Neuronal stem cell (in vitro differentiated cells): ENCODE data around the gene TMEM45B.
"Not testable (repeated sequence)": the region's sequence is repeated elsewhere in the genome, so short reads cannot be mapped to it uniquely, and the experiment has no call there.

Experiments
- DNase-seq: peaks from one replicate; pipeline ENCODE4 v3.0.0-alpha.2; 2013; ENCODE audit warnings: low spot score
- H2AFZ ChIP-seq: one replicate; pipeline ENCODE4 v1.6.1; 2013; ENCODE audit warnings: mild to moderate bottlenecking, low read length, inconsistent platforms
- H2AK5ac ChIP-seq: 2 replicates; pipeline ENCODE4 v1.6.1; 2013; ENCODE audit warnings: low read depth, mild to moderate bottlenecking, inconsistent platforms, low read length, moderate library complexity, mixed read lengths
- H2BK120ac ChIP-seq: 2 replicates; pipeline ENCODE4 v1.6.1; 2013; ENCODE audit warnings: low read depth, mild to moderate bottlenecking, inconsistent platforms, low read length, moderate library complexity, mixed read lengths
- H2BK12ac ChIP-seq: one replicate; pipeline ENCODE4 v1.6.1; 2013; ENCODE audit warnings: low read length, inconsistent platforms
- H2BK15ac ChIP-seq: 2 replicates; pipeline ENCODE4 v1.6.1; 2013; ENCODE audit warnings: mild to moderate bottlenecking, low read length, inconsistent platforms, mixed read lengths
- H2BK5ac ChIP-seq: one replicate; pipeline ENCODE4 v1.6.1; 2013; ENCODE audit warnings: inconsistent platforms, mild to moderate bottlenecking, low read length, moderate library complexity
- H3K14ac ChIP-seq: one replicate; pipeline ENCODE4 v1.6.1; 2013; ENCODE audit warnings: low read length, inconsistent platforms
- H3K18ac ChIP-seq: 2 replicates; pipeline ENCODE4 v1.6.1; 2013; ENCODE audit warnings: low read length, inconsistent platforms
- H3K23ac ChIP-seq: 2 replicates; pipeline ENCODE4 v1.6.1; 2013; ENCODE audit warnings: low read depth, mild to moderate bottlenecking, mixed read lengths, low read length, inconsistent platforms; ENCODE audit not compliant: poor library complexity
- H3K27ac ChIP-seq: replicated peaks from 3 replicates; pipeline ENCODE4 v1.5.1; 2013; ENCODE audit warnings: low read length, inconsistent platforms
- H3K27me3 ChIP-seq, 3 experiments: 2 replicates each; pipeline ENCODE4 v1.6.1; 2013; ENCODE audit warnings: low read length in 3 of 3, mild to moderate bottlenecking in 2 of 3, inconsistent platforms in 1 of 3, low read depth in 1 of 3, mixed read lengths in 1 of 3, moderate library complexity in 1 of 3; ENCODE audit not compliant: control insufficient read depth in 3 of 3, insufficient read depth in 3 of 3
- H3K36me3 ChIP-seq, 2 donors: replicated peaks in 1 of 2; 2 replicates each; pipeline ENCODE4 v1.6.1; 2013; ENCODE audit warnings: low read length in 2 of 2; ENCODE audit not compliant: control insufficient read depth in 2 of 2, insufficient read depth in 2 of 2
- H3K4ac ChIP-seq: 2 replicates; pipeline ENCODE4 v1.6.1; 2013; ENCODE audit warnings: inconsistent platforms, mild to moderate bottlenecking, low read length, moderate library complexity
- H3K4me1 ChIP-seq, 2 donors: 1 replicate in 1 of 2; 2 replicates in 1 of 2; pipeline ENCODE4 v1.6.1; 2013; ENCODE audit warnings: low read length in 2 of 2, low read depth in 1 of 2; ENCODE audit not compliant: control insufficient read depth in 2 of 2, insufficient read depth in 1 of 2
- H3K4me2 ChIP-seq: one replicate; pipeline ENCODE4 v1.6.1; 2013; ENCODE audit warnings: mild to moderate bottlenecking, low read length, inconsistent platforms; ENCODE audit not compliant: insufficient read depth, poor library complexity, severe bottlenecking
- H3K4me3 ChIP-seq, 2 donors: 2 replicates each; pipeline ENCODE4 v1.5.1; 2013; ENCODE audit warnings: low read length in 2 of 2, mild to moderate bottlenecking in 2 of 2, inconsistent platforms in 1 of 2, moderate library complexity in 1 of 2
- H3K79me1 ChIP-seq: one replicate; pipeline ENCODE4 v1.6.1; 2013; ENCODE audit warnings: low read depth, mild to moderate bottlenecking, inconsistent platforms, low read length, moderate library complexity
- H3K9ac ChIP-seq: one replicate; pipeline ENCODE4 v1.6.1; 2013; ENCODE audit warnings: mild to moderate bottlenecking, low read depth, low read length, inconsistent platforms; ENCODE audit not compliant: poor library complexity
- H3K9me3 ChIP-seq, 2 donors: replicated peaks in 1 of 2; 2 replicates each; pipeline versions ENCODE3 to v1.6.1; 2013; ENCODE audit warnings: low read length in 2 of 2, mild to moderate bottlenecking in 2 of 2, inconsistent platforms in 1 of 2, low read depth in 1 of 2, mixed read lengths in 1 of 2, moderate library complexity in 1 of 2; ENCODE audit not compliant: control insufficient read depth in 2 of 2, insufficient read depth in 1 of 2
- H4K8ac ChIP-seq: one replicate; pipeline ENCODE4 v1.6.1; 2013; ENCODE audit warnings: low read depth, mild to moderate bottlenecking, inconsistent platforms, low read length, moderate library complexity
- H4K91ac ChIP-seq: one replicate; pipeline ENCODE4 v1.6.1; 2013; ENCODE audit warnings: low read length, low read depth, mild to moderate bottlenecking, inconsistent platforms; ENCODE audit not compliant: poor library complexity
- WGBS, 2 donors: extraction: QIAGEN DNeasy Blood & Tissue Kit; methylation state at CpG; one replicate each; pipeline ENCODE4 v1.1.7; 2013; ENCODE audit warnings: missing lambda C conversion rate in 2 of 2, mixed read lengths in 1 of 2; ENCODE audit not compliant: insufficient read length in 2 of 2, insufficient replicate concordance in 1 of 2; ENCODE audit errors: extremely low coverage in 2 of 2; 5-methylcytosine and 5-hydroxymethylcytosine counted together

TMEM45B gene

DNA sequence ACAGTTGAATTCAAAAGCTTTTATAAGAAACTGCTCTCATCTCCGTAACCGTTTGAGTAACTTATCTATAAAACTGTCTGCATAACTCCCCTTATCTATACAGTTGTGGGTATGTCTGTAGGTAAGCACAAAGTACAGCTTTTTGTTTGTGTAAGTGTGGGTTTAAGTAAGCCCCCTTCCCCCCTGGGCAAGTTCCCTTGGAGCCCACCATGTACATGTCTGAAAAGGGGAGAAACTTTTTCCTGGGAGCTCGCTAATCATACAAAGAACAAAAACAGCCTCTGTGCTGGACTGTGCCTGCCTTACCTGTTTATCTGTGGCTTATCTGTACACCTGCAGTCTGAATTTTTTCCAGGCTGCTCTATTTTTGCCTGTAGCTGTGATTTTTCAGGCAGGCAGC, 36.3 kb upstream of the TMEM45B start:
- no peak overlapping the region for H3K14ac ChIP-seq
- H3K9ac ChIP-seq: no peak overlapping the region
- no peak overlapping the region for H3K18ac ChIP-seq
- no peak overlapping the region for H3K4me2 ChIP-seq
- no peak overlapping the region for H3K4ac ChIP-seq
- no peak overlapping the region for H3K27ac ChIP-seq
- no peak for DNase-seq
- H4K8ac ChIP-seq: no peak overlapping the region
- H3K9me3 ChIP-seq: no peaks in the 10 kb centered on the region
- no peak overlapping the region for H2BK12ac ChIP-seq
- no peaks in the 10 kb centered on the region for H3K79me1 ChIP-seq
- no CpG with 5 or more reads among the region's 3 CpGs for WGBS, 2 donors
- H2AK5ac ChIP-seq: no peak overlapping the region
- no peaks in the 10 kb centered on the region for H3K4me1 ChIP-seq
- no peak overlapping the region for H2BK15ac ChIP-seq
- H2AFZ ChIP-seq: no peak overlapping the region
- H2BK5ac ChIP-seq: no peak overlapping the region
- no peaks in the 10 kb centered on the region for H3K36me3 ChIP-seq
- no peak overlapping the region for H3K23ac ChIP-seq
- no peak overlapping the region for H4K91ac ChIP-seq
- no peak overlapping the region for H2BK120ac ChIP-seq
- no peak overlapping the region for H3K4me3 ChIP-seq
- peaks cover 0 to 6% (median 0%) of the 10 kb centered on the region in 3 experiments for H3K27me3 ChIP-seq

DNA sequence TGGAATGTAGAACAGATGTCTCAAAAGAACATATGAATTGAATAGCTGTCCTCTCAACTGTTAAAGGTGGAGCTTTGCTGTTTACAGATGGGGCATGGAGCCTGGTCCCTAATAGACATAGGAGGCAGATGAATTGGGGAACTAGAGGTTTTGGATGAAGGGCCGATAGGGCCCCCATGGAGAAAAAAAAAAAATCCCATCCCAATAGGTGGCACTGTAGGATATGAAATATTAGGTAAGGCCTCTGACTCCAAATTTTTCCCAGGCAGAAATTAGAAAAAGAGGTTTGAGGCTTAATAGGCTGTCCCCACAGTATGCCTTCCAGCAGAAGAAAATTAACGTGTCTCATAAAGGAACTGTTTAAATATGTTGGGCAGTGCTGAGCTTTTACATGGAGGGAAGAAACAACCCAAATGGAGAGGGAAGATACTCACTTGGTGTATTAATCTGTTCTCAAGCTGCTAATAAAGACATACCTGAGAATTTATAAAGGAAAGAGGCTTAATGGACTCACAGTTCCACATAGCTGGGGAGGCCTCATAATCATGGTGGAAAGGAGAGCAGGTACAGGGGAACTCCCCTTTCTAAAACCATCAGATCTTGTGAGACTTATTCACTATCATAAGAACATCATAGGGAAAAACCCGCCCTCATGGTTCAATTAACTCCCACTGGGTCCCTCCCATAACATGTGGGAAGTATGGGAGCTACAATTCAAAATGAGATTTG, 30.1 kb upstream of the TMEM45B start:
- H3K27ac ChIP-seq: no peak overlapping the region
- H3K9me3 ChIP-seq: no peaks in the 10 kb centered on the region
- no peaks in the 10 kb centered on the region for H3K4me1 ChIP-seq
- H3K36me3 ChIP-seq: no peaks in the 10 kb centered on the region
- no peak overlapping the region for H4K8ac ChIP-seq
- no peak overlapping the region for H3K9ac ChIP-seq
- H2BK5ac ChIP-seq: no peak overlapping the region
- no peak overlapping the region for H3K14ac ChIP-seq
- no peak overlapping the region for H2BK120ac ChIP-seq
- no peak overlapping the region for H3K18ac ChIP-seq
- H4K91ac ChIP-seq: no peak overlapping the region
- H2BK12ac ChIP-seq: no peak overlapping the region
- no peak overlapping the region for H2AFZ ChIP-seq
- H2AK5ac ChIP-seq: no peak overlapping the region
- no peak overlapping the region for H2BK15ac ChIP-seq
- no peaks in the 10 kb centered on the region for H3K27me3 ChIP-seq
- WGBS, 2 donors: no CpG with 5 or more reads among the region's 3 CpGs
- H3K4me3 ChIP-seq: no peak overlapping the region
- no peak overlapping the region for H3K23ac ChIP-seq
- DNase-seq: no peak
- H3K4me2 ChIP-seq: no peak overlapping the region
- H3K79me1 ChIP-seq: no peaks in the 10 kb centered on the region
- no peak overlapping the region for H3K4ac ChIP-seq

DNA sequence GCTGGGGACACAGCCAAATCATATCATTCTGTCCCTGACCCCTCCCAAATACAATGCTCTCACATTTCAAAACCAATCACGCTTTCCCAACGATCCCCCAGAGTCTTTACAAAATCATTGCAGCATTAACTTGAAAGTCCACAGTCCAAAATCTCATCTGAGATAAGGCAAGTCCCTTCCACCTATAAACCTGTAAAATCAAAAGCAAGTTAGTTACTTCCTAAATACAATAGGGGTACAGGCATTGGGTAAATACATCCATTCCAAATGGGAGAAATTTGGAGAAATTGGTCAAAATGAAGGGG, 29.6 kb upstream of the TMEM45B start:
- not testable (repeated sequence) for H2BK12ac ChIP-seq, H2AFZ ChIP-seq, DNase-seq, H3K4me2 ChIP-seq, H3K79me1 ChIP-seq, H4K91ac ChIP-seq, H3K27me3 ChIP-seq, H2BK15ac ChIP-seq, H4K8ac ChIP-seq, H3K4me3 ChIP-seq, H3K9ac ChIP-seq, H3K27ac ChIP-seq, H3K36me3 ChIP-seq, H3K14ac ChIP-seq, H3K18ac ChIP-seq, H3K23ac ChIP-seq, H3K4ac ChIP-seq, H2AK5ac ChIP-seq, H2BK120ac ChIP-seq, H2BK5ac ChIP-seq, H3K4me1 ChIP-seq, H3K9me3 ChIP-seq
- WGBS, 2 donors: 100% methylated on average over 2 of the region's 2 CpGs; no CpG with 5 or more reads in 1 of the 2 donors

DNA sequence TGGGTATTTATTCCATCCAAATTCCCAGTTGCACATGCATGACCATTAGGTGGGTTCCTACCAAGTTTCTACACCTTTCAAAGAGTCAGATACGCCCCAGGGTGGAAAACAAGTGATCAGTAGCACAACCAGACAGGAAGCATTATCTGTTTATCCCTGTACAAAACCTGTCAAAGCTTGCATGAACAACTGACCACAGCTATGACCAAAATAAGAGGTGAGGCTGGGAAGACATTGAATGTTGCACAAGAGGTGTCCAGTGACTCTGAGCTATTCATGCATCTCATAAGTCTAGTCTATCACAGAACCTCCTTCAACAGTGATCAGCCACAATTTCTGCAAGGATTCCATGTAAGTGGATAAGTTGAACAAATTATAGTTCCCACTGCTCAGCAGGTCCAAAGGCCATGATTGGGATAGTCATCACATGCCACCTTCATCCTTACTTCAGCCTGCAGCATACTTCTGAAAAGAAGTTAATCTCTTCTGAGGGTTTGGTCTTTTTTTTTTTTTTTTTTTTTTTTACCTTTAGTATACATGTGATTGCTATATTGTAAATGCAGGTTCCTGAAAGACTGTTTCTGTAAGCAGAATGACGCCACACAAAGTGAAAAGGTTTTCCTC, 28.0 kb upstream of the TMEM45B start:
- Histone ChIP-seq H3K36me3 (no peaks in the 10 kb centered on the region), H3K14ac (no peak overlapping the region), H3K27ac (no peak overlapping the region), H4K8ac (no peak overlapping the region), H2BK120ac (no peak overlapping the region), H3K4me2 (no peak overlapping the region), H4K91ac (no peak overlapping the region), H3K79me1 (no peaks in the 10 kb centered on the region), H2AFZ (no peak overlapping the region), H3K4me3 (no peak overlapping the region), H3K9ac (no peak overlapping the region), H3K9me3 (no peaks in the 10 kb centered on the region), H3K4ac (no peak overlapping the region), H3K27me3 (peaks cover 0 to 5% (median 0%) of the 10 kb centered on the region in 3 experiments), H3K18ac (no peak overlapping the region), H2BK5ac (no peak overlapping the region), H3K23ac (no peak overlapping the region), H2BK12ac (no peak overlapping the region), H2AK5ac (no peak overlapping the region), H3K4me1 (no peaks in the 10 kb centered on the region), H2BK15ac (no peak overlapping the region)
- DNase-seq: no peak
- no CpG with 5 or more reads among the region's 2 CpGs for WGBS, 2 donors
